Tibial artery (tissue), 4 donors: ENCODE measurements around the gene SUFU.
"Not testable (repeated sequence)": the region's sequence is repeated elsewhere in the genome, so short reads cannot be mapped to it uniquely, and the experiment has no call there.

Source experiments
- DNase-seq, 2 donors: peaks; one replicate each; pipeline ENCODE4 v3.0.0-alpha.2; 2019
- H3K27ac ChIP-seq, 2 donors: fragments of 200-600 bp; sonication (generic) in 1 of 2; 1 replicate in 1 of 2; 2 replicates in 1 of 2; pipeline ENCODE4 v1.5.1; 2018 to 2019; ENCODE audit warnings: mild to moderate bottlenecking in 1 of 2
- H3K27me3 ChIP-seq, 2 donors: fragments of 200-600 bp; sonication (generic) in 1 of 2; one replicate each; pipeline versions ENCODE4 v1.5.1 to v1.6.0; 2016 to 2019
- H3K36me3 ChIP-seq, 3 donors: fragments of 200-600 bp; sonication (generic) in 2 of 3; one replicate each; pipeline ENCODE4 v1.5.1; 2016 to 2019; ENCODE audit warnings: mild to moderate bottlenecking in 2 of 3
- H3K4me1 ChIP-seq, 4 donors: fragments of 200-600 bp; sonication (generic) in 2 of 4; 1 replicate in 3 of 4; 2 replicates in 1 of 4; pipeline ENCODE4 v1.5.1; 2016 to 2019
- H3K4me3 ChIP-seq, 2 donors: fragments of 200-600 bp; sonication (generic) in 1 of 2; 1 replicate in 1 of 2; 2 replicates in 1 of 2; pipeline ENCODE4 v1.5.1; 2018 to 2019; ENCODE audit warnings: mild to moderate bottlenecking in 2 of 2
- H3K9me3 ChIP-seq, 3 donors: fragments of 200-600 bp; sonication (generic) in 1 of 3; one replicate each; pipeline ENCODE4 v1.5.1; 2016 to 2019
- CTCF ChIP-seq, 2 experiments: fragments of 200-600 bp in 1 of 2; fragments of 450-650 bp in 1 of 2; IDR thresholded peaks; one replicate each; pipeline ENCODE4 v1.5.1; 2017 to 2019; ENCODE audit warnings: antibody characterized with exemption in 2 of 2, mild to moderate bottlenecking in 1 of 2, moderate library complexity in 1 of 2
- intact Hi-C: fragments of 100-400 bp; cut with DNase I; formaldehyde crosslinking; loops from one replicate; pipeline ENCODE4 v1.15.0; 2023; ENCODE audit warnings: low total_unique reads

Gene SUFU

GRCh38 chr10:102658802-102659201, 155.0 kb downstream of the SUFU start:
- Histone ChIP-seq H3K27ac (peak overlapping the region in 1 of 2 donors; percentile 8), H3K4me3 (no peak overlapping the region), H3K4me1 (peaks cover 0 to 42% (median 12%) of the 10 kb centered on the region in 4 donors), H3K27me3 (no peaks in the 10 kb centered on the region), H3K36me3 (peaks cover 36 to 52% (median 48%) of the 10 kb centered on the region in 3 donors), H3K9me3 (no peaks in the 10 kb centered on the region)
- no peak for DNase-seq
- no peak for TF ChIP-seq CTCF (IDR thresholded peaks at IDR 0.05)
- intact Hi-C loops = no loop called here

GRCh38 chr10:102660888-102661657, 157.3 kb downstream of the SUFU start:
- peaks cover 0 to 37% (median 12%) of the 10 kb centered on the region in 4 donors for H3K4me1 ChIP-seq
- H3K27me3 ChIP-seq = no peaks in the 10 kb centered on the region
- H3K9me3 ChIP-seq = no peaks in the 10 kb centered on the region
- H3K36me3 ChIP-seq = peaks cover 15 to 29% (median 28%) of the 10 kb centered on the region in 3 donors
- intact Hi-C loops = no loop called here
- DNase-seq = no peak
- no peak for TF ChIP-seq CTCF (IDR thresholded peaks at IDR 0.05)
- peak overlapping the region; percentile 21 to 45 for H3K27ac ChIP-seq
- no peak overlapping the region for H3K4me3 ChIP-seq

GRCh38 chr10:102661658-102662028, 157.9 kb downstream of the SUFU start:
- peaks cover 9 to 23% (median 22%) of the 10 kb centered on the region in 3 donors for H3K36me3 ChIP-seq
- H3K4me3 ChIP-seq = no peak overlapping the region
- H3K9me3 ChIP-seq = no peaks in the 10 kb centered on the region
- no peak overlapping the region for H3K27ac ChIP-seq
- intact Hi-C loops = no loop called here
- peaks cover 0 to 37% (median 12%) of the 10 kb centered on the region in 4 donors for H3K4me1 ChIP-seq
- no peak for TF ChIP-seq CTCF (IDR thresholded peaks at IDR 0.05)
- H3K27me3 ChIP-seq = no peaks in the 10 kb centered on the region
- DNase-seq = no peak

GRCh38 chr10:102665904-102666509, 162.2 kb downstream of the SUFU start:
- no peaks in the 10 kb centered on the region for H3K9me3 ChIP-seq
- H3K4me1 ChIP-seq = peaks cover 0 to 21% (median 20%) of the 10 kb centered on the region in 4 donors
- no peak for DNase-seq
- intact Hi-C loops = no loop called here
- TF ChIP-seq CTCF (IDR thresholded peaks at IDR 0.05) = no peak
- H3K4me3 ChIP-seq = no peak overlapping the region
- no peak overlapping the region for H3K27ac ChIP-seq
- no peaks in the 10 kb centered on the region for H3K36me3 ChIP-seq
- H3K27me3 ChIP-seq = no peaks in the 10 kb centered on the region

GRCh38 chr10:102667411-102667810, 163.6 kb downstream of the SUFU start:
- H3K27me3 ChIP-seq, H3K36me3 ChIP-seq, H3K27ac ChIP-seq, H3K4me3 ChIP-seq, H3K9me3 ChIP-seq, intact Hi-C loops, DNase-seq: not testable (repeated sequence)
- H3K4me1 ChIP-seq = peaks cover 0 to 15% (median 15%) of the 10 kb centered on the region in 4 donors
